GM21737 (cell line): ENCODE results near the gene CDH26.
"Not testable (repeated sequence)": the region's sequence is repeated elsewhere in the genome, so short reads cannot be mapped to it uniquely, and the experiment has no call there.

Experiments used
- ATAC-seq: cut with Tn5 transposase; IDR thresholded peaks from one replicate; pipeline ENCODE4 v1.9.1; 2021; ENCODE audit warnings: mild to moderate bottlenecking, moderate library complexity; ENCODE audit not compliant: unreplicated experiment

The CDH26 gene

DNA sequence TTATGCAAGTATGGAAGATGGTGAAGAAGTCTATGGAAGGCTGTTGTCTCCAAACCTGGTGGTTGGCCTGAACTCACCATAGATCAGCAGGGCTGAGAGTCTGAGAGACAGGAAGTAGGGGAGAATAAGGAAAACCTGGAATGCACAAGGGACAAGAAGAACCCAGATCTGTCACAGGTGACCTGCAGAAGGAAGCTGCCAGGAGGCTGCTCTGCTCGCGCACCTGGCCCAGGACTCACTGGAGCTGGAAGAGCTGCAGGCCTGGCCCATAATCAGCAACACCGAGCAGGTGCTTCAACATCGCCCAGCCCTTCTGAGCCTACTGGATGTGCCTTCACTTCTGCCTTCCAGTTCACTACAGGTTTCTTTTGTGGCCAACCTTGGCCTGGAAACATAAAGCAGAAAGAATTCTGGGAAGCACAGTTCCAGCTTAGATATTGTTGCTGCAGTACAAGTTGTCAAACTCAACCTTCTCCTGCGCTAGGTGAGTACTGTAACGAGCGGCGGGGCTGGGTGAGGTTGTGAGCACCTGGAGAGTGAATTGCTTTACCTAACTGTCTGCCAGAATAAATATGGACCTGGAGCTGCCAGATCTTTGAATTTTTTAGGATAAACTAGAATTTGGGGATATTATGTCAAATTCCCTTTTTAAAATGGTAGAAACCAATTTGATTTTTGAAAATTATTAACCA lies 82.4 kb downstream of the CDH26 start:
- no peak for ATAC-seq

DNA sequence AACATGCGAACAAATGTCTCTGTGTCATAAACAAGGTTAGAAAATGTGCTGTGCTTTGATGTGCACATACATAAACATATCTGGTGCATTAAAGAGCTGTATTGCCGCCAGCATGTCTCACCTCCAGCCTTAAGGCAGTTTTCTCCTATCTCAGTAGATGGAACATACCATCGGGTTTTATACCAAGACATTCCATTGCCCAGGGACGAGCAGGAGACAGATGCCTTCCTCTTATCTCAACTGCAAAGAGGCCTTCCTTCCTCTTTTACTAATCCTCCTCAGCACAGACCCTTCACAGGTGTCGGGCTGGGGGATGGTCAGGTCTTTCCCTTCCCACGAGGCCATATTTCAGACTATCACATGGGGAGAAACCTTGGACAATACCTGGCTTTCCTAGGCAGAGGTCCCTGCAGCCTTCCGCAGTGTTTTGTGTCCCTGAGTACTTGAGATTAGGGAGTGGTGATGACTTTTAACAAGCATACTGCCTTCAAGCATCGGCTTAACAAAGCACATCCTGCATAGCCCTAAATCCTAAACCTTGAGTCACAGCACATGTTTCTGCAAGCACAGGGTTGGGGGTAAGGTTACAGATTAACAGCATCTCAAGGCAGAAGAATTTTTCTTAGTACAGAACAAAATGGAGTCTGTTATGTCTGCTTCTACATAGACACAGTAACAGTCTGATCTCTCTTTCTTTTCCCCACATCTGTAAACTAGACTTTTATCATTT lies 83.4 kb downstream of the CDH26 start:
- not testable (repeated sequence) for ATAC-seq

DNA sequence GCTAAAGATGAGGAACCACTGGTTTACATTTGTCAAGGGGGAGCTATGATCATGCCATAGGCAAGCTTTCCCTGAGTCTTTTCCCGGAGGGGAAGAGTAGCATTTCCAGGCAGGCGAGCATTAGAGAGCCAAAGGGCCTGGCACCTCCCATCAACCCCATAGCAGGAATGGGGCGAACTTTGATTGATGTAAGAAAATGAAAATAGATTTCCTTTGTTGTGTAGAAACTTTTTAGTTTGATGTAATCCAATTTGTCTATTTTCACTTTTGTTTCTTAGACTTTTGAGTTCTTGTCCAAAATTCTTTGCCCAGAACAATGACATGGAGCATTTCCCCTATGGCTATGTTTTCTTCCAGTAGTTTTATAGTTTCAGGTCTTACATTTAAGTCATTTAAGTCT lies 85.2 kb downstream of the CDH26 start:
- no peak for ATAC-seq

DNA sequence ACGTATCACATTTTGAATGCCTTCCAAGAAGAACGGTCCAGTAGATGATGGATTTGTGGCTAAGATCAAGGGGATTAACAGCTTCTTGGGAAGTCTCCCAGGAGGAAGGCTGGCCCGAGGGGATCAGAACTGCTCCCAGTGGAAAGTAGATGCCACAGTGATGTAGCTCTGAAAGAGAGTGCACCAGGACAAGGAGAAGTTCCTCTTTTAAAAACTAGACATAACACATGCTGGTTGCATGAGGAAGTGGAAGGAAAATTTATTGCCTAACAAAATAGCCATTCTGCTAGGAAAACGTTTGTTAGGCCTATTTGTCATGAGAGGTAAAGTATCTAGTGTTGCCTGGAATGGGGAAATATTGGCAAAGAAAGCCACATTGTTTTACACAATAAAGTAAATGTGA lies 87.8 kb downstream of the CDH26 start:
- no peak for ATAC-seq

DNA sequence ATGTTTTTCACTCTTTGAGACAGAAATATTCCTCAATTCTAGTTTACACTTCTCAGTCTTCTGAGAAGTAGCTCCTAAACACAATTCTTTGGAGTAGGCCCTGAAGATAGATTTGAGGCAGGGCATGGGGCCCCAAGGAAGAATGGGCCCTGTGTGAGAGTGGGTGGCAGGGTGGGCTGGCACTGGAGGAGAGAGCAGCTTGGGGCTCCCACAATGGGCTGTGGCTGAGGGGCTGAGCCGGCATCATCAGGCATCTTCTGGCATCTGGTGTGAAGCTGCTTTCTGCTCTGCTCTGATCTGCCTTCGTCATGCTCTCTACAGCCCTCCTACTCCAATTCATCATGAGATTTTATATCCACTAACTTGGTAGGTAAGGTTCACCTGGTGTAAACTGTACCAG lies 88.2 kb downstream of the CDH26 start:
- no peak for ATAC-seq

DNA sequence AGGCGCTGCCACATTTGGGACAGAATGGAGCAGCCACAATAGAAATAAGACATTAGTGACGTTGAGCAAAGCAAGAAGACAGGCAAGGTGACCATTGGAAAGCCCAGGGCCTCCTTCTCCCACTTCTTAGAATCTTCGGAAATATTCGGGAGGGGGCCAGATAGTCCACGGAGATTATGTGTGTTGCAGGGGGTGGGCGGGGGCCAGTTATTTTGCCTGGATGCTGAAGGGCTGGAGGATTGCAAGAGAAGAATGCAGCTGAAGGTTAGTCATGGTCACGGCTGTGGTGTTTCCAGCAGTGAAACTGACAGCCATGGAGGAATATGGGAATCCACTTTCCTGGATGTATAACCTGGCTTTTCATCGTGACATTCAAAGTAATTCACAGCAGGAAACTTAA lies 88.6 kb downstream of the CDH26 start:
- no peak for ATAC-seq

DNA sequence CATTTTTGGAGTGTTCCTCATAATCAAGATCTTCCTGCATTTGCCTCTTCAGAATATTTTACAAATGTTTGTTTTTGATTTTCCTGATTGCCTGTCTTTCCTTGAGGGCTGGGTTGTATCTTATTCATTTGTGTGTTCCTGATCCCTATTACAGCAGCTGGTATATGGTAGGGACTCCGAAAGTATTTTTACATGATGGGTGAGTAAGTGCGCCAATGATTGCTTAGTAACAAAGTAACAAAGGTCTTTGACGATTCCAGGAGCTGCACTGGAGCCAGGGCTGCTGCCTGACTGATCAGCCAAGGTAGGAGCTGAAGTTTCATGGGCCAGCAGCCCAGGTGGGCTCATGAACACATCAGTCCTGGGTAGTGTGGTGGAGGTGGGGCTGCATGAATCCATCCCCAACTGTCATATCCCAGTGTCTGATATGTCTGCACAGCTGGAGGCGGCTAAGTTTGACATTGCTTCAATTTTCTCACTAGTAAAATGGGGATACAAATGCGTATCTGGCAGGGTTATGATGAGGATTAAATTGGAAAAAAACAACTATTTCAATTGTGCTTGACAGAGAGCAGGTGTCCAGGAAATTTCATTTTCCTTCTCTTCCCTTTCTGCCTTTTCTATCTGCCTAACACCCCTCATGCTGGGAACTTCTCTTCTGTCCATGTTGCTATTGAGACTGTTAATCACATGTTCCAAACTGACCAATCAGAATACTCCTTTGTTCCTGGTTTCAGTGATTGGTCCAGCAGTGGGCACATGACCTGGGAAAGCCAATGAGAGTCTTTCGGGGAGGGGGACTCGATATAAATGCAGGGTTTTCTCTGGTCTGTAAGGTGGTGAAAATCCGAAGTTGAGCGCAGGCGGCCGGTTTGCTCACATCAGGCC lies 90.7 kb downstream of the CDH26 start:
- no peak for ATAC-seq

DNA sequence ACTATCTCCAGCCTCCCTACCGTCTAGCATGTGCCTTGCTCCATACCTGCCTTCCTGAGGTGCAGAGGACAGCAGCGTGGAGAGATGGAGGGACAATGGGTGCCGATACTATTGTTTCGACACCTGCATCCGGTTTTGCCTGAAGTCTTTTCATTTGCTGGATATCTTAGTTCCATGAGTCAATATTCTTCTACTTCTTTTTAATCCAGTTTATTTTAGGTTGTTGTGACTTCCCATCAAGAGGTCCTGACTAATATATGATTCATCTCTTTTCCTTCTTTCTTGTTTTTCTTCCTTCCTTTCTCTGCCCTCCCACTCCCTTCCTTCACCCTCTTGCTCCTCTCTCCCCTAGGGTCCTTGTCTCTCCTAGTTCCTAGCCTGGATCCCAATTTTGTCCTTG lies 91.4 kb downstream of the CDH26 start:
- no peak for ATAC-seq

DNA sequence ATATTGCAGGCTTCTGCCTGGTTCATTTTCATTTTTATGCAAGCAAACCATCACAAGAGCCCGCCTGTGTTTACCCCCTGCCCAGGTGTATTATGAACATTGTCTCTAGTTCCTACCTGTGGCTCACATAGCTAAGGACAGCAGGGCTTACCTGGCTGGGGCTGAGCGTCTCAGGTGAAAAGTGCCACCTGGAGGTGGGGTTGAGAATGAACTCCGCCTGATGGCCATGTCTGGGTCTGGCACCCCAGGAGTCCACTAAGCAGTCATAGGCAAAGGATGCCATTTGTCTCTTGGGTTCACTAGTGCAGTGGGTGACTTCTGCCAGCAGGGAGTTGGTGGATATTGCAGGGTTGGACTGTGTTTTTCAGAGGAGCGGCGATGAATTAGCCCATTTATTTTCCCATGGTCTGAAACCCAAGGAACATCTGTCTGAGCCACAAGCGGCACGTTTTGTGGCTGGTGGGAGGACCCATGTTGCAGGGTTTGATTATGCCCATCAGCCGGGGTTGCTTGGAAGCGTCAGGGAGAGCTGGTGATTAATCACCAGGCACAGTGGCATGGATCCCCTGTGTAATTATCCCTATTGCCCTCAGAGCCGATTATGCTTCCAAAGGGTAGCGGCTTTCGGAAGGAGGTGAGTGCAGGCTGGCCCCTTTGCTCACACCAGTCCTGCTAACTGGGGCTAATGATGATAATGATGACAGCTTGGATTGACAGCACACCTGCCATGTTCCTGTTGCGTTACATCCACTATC lies 92.1 kb downstream of the CDH26 start:
- no peak for ATAC-seq

DNA sequence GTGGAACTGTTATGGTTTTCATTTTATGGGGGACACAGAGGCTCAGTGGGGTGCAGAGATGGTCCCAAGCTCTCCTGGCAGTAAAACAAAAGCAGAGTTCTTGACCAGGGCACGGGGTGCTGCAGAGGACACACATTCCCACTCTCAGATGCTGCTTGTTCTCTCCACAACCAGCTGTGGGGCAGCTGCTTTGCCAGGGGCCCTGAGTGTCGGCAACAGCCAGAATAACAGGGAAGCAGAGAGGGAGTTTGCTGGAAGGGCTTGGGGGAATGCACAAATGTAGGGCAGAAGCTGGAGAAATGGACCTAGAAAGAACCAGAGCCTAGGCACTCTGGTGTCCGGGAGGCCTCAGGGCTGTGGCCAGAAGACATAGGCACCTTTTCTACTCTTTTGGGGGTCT lies 93.7 kb downstream of the CDH26 start:
- ATAC-seq: no peak

DNA sequence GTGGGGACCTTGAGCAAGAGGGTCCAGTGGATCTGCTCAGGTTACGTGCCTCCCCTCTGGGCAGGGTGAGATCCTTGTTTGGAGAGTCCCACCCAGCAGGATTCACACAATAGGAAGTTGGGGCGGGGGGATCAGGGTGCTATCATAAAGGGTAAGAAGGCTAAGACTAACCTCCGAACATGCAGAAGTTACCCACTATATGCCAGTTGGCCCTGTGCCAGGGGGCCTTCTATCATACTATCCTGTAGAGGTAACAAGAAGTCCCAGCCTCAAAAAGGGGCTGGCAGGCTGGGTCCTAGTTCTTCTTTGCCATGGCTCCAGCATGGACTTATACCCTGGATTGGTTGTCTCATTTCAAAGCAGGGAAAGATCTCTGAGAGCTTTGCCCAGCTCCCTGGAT lies 94.1 kb downstream of the CDH26 start:
- ATAC-seq: no peak

DNA sequence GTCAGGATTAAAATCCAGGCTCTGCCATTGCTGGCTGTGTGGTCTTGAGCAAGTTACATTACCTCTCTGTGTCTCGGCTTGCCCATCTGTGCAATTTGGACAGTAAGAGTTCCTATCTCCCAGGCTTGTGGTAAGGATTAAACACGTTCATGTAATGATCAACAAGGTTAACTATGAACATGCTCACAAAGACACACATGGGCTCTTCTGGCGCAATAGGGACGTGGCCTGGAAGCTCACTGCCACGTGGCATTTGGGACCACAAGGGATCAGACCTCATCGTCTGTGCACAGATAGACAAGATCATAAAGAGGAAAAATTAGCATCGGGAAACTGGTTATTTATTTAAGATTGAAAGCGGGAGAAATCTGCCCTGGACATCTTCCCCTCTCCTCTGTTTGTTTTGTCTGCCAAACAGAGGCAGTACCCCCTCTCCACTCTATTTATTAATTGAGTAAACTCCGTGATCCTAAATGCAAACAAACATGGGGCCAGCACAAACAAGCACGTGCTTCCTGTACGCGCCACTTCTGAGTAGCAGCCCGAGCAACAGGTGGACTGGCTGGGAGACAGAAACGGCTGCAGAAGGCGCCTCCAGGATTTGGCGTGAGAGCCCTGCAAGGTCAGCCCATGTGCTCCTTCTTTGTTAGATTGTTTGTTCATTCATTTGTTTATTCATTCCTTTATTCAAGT lies 95.0 kb downstream of the CDH26 start:
- ATAC-seq: no peak

DNA sequence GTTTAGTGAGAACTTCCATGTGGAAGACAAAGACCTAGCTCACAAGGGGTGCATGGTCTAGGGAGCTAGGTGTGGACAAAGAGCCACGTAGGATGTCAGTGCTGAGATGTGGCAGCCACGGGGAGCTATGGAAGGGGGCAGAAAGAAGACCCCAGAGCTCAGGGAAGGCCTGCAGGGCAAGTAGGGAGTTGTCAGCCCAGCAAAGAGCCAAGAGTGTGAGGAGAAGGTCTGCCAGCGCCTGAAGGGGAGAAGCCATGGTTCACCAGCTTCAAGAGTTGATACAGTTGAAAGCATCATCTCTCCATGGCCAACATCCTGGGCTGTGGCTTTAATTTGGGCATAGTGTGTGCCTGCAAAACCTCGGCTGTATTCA lies 95.6 kb downstream of the CDH26 start:
- no peak for ATAC-seq

DNA sequence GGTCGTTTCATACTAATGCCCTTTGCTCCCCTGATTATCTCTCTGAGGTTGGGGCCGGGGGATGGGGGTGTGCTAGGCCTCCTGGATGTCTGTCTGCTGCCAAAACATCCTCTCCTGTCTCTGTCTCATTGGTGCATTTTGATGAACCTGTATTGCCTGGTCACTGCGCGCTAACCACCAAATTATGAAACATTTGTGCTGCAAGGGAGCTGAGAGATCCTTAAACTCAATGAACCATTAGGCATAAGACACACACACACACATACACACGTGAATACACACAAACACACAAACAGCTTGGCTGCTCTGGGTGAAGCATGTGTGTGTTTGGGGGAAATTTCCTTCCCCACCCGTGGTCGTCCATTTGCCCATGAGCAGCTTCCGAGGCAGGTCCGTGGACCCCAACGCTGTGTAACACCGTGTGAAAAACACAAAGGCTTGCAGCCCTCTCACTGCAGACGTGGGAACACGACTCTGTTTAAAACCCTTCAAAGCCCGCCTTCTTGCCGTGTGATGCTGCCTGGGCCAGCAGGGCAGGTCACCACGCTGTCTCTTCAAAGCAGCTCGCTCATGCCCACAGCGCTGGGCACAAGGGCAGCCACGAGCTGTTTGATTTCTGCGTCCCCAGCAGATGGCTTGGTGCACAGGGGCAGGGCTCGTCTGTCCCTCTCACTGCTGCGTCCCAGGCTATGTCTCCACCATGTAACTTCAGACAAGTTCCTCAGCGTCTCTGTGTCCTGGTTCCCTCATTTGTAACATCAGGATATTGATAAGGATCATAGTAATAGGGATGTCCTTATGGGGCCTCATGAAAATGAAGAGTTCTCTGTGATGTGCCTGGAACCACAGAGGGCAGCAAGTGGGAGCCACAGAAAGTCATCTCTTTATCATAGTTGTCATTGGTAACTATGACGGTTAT lies 96.8 kb downstream of the CDH26 start:
- ATAC-seq: no peak

DNA sequence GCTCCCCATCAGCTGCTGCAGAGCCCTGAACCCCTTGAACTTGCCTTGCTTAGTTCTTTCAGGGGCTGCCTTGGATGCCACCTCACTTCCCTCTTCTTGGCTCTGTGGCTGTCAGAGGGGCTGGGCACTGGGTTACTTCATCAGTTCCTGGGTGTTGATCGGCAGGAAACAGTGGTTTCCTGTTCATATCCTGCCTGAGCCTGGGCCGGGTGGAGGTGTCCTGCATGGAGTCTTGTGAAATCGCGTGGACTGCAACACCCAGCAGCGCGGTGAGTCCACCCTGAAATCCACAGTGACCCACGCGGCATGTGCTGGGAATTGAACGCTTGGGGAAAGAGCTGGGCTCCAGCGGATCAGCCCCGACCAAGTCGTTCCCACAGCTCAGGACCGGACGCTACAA lies 97.5 kb downstream of the CDH26 start:
- no peak for ATAC-seq

DNA sequence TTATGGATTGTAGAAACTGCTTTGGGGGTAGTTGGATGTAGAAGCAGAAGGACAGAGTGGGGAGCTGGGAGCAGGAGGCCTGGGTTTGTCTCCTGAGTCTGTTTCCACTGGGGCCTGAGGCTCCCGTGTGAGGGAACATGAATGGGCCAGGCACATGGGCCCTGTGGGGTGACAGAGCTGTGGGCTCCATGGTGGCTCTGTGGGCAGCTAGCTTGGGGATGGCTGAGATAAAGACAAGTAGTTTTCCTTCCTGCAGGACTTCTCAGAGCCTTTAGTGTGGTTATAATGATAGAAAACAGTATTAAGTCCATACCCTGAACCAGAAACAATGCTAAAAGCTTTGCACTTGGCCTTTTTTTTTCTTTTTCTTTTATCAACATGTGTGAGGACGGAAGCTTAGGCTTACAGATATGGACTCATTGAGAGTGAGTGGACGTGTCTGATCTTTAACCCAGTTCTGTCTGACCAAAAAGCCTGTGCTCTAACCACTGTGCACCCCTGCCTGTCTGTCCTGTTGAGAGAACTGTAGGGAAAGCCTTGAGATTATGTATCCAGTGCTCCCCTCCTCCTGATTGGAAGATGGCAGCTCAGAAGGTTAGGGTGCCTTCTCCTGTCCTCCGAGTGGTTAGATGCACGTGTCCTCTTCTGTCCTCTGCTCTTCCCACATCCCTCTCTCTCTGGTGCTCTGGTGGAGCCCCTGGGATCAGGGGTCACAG lies 98.3 kb downstream of the CDH26 start:
- no peak for ATAC-seq

DNA sequence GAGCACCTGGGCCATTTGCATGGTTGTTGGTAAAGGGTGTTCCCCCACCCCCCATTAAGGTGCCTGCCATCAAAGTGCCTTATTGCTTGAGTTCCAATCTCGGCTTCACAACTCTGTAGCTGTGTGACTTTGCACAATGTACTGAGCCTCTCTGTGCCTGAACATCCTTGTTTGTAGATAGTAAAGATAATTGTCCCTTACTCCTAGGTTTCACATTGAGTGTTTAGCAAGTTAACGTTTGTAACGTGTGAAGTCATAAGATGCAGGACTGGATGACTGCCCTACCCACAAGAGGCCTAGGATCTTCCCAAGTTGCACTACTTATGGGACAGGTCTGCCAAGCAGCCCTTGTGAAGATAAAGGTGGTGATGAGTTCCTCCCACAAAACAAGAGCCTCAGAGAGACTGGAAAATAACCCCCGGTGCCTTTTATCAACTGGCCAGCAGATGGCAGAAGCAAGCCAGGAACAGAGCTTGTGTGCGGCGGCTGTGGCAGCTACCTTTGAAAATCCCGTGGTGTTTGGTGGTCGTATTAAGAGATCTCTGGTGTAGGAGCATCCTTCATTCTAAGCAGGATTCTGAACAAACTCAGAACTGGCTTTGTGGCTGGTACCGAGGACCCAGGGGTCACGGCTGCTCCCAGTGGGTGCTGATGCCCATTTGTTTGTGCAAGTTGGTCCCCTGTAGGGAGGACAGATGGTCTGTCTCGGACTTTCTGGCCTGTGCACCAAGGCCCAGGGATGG lies 99.1 kb downstream of the CDH26 start:
- ATAC-seq: peak; percentile 37
